ENCODE data around the gene FOXK1. TPM values are rescaled to one million over a fixed set of nuclear protein-coding genes. Genes with fewer than 3 reads are reported as not detected.
A peak's percentile ranks its signal among the peaks of the same experiment; 100 is the strongest.
"Not testable (repeated sequence)": the region's sequence is repeated elsewhere in the genome, so short reads cannot be mapped to it uniquely, and the experiment has no call there.

The FOXK1 gene
- polyA plus RNA-seq, 1 experiment = 3.4 TPM

DNA sequence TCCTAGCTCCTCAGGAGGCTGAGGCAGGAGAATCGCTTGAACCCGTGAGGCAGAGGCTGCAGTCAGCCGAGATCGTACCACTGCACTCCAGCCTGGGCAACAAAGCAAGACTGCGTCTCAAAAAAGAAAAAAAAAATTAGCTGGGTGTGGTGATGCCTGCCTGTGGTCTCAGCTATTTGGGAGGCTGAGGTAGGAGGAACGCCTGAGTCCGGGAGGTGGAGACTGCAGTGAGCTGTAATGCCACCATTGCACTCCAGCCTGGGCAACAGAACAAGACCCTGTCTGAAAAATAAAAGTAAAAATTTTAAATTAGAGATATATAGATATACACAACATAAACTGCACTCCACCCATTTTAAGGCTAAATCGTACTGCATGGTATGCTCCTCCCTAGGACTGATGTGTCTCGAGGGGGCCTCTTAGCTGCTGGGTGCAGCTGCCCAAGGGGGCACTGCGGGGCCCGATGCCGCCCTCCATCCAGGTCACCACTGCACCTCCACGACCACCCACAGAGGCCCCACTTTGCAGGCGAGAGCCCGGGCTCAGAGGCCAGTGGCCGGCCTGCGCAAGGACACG is 40.9 kb upstream of the FOXK1 start:
- Histone ChIP-seq H3K27me3 (ENCODE audit: control insufficient read depth, insufficient read depth, low read length) (no peaks in the 10 kb centered on the region), H3K4me3 (ENCODE audit: low read depth, low read length) (peak overlapping the region; percentile 66), H3K27ac (ENCODE audit: low read depth, low read length) (no peak overlapping the region), H3K9me3 (ENCODE audit: control insufficient read depth, insufficient read depth, low read length) (no peaks in the 10 kb centered on the region; the same call in 1 of the 2 replicates)
- TF ChIP-seq, protein P1, sequence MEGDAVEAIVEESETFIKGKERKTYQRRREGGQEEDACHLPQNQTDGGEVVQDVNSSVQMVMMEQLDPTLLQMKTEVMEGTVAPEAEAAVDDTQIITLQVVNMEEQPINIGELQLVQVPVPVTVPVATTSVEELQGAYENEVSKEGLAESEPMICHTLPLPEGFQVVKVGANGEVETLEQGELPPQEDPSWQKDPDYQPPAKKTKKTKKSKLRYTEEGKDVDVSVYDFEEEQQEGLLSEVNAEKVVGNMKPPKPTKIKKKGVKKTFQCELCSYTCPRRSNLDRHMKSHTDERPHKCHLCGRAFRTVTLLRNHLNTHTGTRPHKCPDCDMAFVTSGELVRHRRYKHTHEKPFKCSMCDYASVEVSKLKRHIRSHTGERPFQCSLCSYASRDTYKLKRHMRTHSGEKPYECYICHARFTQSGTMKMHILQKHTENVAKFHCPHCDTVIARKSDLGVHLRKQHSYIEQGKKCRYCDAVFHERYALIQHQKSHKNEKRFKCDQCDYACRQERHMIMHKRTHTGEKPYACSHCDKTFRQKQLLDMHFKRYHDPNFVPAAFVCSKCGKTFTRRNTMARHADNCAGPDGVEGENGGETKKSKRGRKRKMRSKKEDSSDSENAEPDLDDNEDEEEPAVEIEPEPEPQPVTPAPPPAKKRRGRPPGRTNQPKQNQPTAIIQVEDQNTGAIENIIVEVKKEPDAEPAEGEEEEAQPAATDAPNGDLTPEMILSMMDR (IDR thresholded peaks at IDR 0.05; ENCODE audit: low read depth, low read length) = peak; percentile 12; the same call in 1 of the 2 replicates
- POLR2A ChIA-PET = interaction anchor here (0.7 to 1.8 kb wide), 10 partner anchors 9 to 134 kb away, joined by 3 to 26 read pairs (median 4); partner anchors contain the start of genes AP5Z1 and FOXK1
- DNase-seq (ENCODE audit: low read depth, low spot score) = no peak
- CTCF ChIA-PET = interaction anchor here (0.5 to 1.6 kb wide), 17 partner anchors 9 to 428 kb away, joined by 3 to 11 read pairs (median 3); partner anchors contain the start of genes AP5Z1 and FOXK1

DNA sequence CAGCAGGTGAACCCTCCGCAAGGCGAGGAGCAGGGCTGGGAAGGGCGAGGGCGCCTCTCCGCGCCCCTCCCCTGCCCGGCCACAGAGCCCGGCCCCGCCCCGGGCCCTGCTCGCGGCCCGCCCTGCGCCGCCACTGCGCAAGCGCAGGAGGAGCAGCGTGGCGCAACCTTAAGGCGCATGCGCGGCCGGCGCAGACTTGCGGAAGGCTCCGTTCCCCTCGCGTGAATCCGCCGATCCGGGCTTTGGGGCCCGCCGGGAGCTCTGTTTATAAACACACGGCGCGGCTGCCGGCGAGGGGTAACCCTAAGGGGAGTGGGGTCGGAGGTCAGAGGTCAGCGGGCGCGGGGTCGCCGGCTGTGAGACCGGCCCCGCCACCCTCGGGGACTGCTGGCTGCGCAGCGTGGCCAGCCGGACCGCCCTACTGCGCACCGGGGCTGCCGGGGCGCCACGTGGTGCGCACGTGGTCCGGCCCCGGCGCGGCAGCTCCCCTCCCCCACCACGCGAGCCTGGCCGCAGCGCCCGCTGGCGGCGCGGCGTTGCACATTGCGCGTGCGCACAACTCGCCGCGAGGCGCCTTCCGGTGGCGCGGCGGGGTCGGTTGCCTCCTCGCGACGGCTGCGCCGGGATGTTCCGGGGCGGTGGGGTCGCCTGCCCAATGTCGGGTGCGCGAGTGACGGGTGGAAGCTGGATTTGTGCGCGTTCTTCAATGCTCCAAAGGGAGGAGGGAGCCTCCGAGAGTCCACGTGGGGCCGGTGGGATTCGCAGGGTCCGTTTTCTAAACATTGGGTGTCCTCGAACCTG is 40.2 kb upstream of the FOXK1 start:
- H3K27ac ChIP-seq (ENCODE audit: low read depth, low read length) = peak overlapping the region; percentile 71
- DNase-seq (ENCODE audit: low read depth, low spot score) = peak; percentile 86
- TF ChIP-seq, protein P1 (IDR thresholded peaks at IDR 0.05; ENCODE audit: low read depth, low read length) = peak; percentile 31
- H3K4me3 ChIP-seq (ENCODE audit: low read depth, low read length) = peak overlapping the region; percentile 66
- H3K27me3 ChIP-seq (ENCODE audit: control insufficient read depth, insufficient read depth, low read length) = no peaks in the 10 kb centered on the region
- ChIA-PET CTCF (interaction anchor here (0.5 to 1.6 kb wide), 17 partner anchors 9 to 428 kb away, joined by 3 to 11 read pairs (median 3); partner anchors contain the start of genes AP5Z1 and FOXK1), POLR2A (interaction anchor here (0.6 to 1.8 kb wide), 11 partner anchors 9 to 133 kb away, joined by 3 to 26 read pairs (median 4); partner anchors contain the start of genes AP5Z1 and FOXK1)
- H3K9me3 ChIP-seq (ENCODE audit: control insufficient read depth, insufficient read depth, low read length) = peaks cover 4% of the 10 kb centered on the region; the same call in 1 of the 2 replicates

GRCh38 chr7:4642468-4643203 is 39.5 kb upstream of the FOXK1 start:
- Histone ChIP-seq H3K27ac (ENCODE audit: low read depth, low read length) (peak overlapping the region; percentile 71), H3K9me3 (ENCODE audit: control insufficient read depth, insufficient read depth, low read length) (peaks cover 4% of the 10 kb centered on the region; the same call in 1 of the 2 replicates), H3K4me3 (ENCODE audit: low read depth, low read length) (peak overlapping the region; percentile 61), H3K27me3 (ENCODE audit: control insufficient read depth, insufficient read depth, low read length) (no peaks in the 10 kb centered on the region)
- ChIA-PET POLR2A (interaction anchor here (1.0 to 1.8 kb wide), 5 partner anchors 8 to 133 kb away, joined by 3 to 26 read pairs (median 8); partner anchors contain the start of genes AP5Z1 and FOXK1), CTCF (interaction anchor here (1.1 to 1.6 kb wide), 5 partner anchors 9 to 108 kb away, joined by 3 to 7 read pairs (median 6); no protein-coding TSS in a partner anchor)
- TF ChIP-seq, protein P1 (IDR thresholded peaks at IDR 0.05; ENCODE audit: low read depth, low read length) = no peak
- DNase-seq (ENCODE audit: low read depth, low spot score) = no peak

DNA sequence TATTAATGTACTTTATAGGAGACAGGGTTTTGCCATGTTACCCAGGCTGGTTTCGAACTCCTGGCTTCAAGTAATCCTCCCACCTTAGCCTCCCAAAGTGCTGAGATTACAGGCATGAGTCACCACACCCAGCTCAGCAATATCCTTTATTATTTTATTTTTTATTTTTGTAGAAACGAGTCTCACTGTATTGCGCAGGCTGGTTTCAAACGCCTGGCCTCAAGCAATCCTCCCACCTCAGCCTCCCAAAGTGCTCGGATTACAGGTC is 39.0 kb upstream of the FOXK1 start:
- H3K27me3 ChIP-seq (ENCODE audit: control insufficient read depth, insufficient read depth, low read length); H3K4me3 ChIP-seq (ENCODE audit: low read depth, low read length); H3K27ac ChIP-seq (ENCODE audit: low read depth, low read length); POLR2A ChIA-PET; CTCF ChIA-PET; H3K9me3 ChIP-seq (ENCODE audit: control insufficient read depth, insufficient read depth, low read length); DNase-seq (ENCODE audit: low read depth, low spot score): not testable (repeated sequence)

GRCh38 chr7:4645246-4645645 is 36.8 kb upstream of the FOXK1 start:
- Histone ChIP-seq H3K4me3 (ENCODE audit: low read depth, low read length) (no peak overlapping the region), H3K27me3 (ENCODE audit: control insufficient read depth, insufficient read depth, low read length) (no peaks in the 10 kb centered on the region), H3K9me3 (ENCODE audit: control insufficient read depth, insufficient read depth, low read length) (peaks cover 4% of the 10 kb centered on the region; the same call in 1 of the 2 replicates), H3K27ac (ENCODE audit: low read depth, low read length) (no peak overlapping the region)
- POLR2A ChIA-PET = interaction anchor here (0.8 kb wide), 1 partner anchor 106 kb away, joined by 10 read pairs; no protein-coding TSS in a partner anchor
- TF ChIP-seq, protein P1 (IDR thresholded peaks at IDR 0.05; ENCODE audit: low read depth, low read length) = no peak
- CTCF ChIA-PET = interaction anchor here (0.6 kb wide), 1 partner anchor 1209 kb away, joined by 5 read pairs; no protein-coding TSS in a partner anchor
- DNase-seq (ENCODE audit: low read depth, low spot score) = no peak
